Stimulated activated naive B cell treated with anti-CD40 and anti-IgM and Interleukin-4, amounts not matched to agents 10 μg/mL and 1 μg/mL and 100 μg/mL, for 72 hours (primary cell): ENCODE measurements around the gene GNAZ.

ENCODE experiments used
- ATAC-seq, 2 donors: fragments of 150-1000 bp; cut with Tn5 transposase; replicated peaks; 2 replicates each; pipeline ENCODE4 v1.10.0; 2021; ENCODE audit warnings: moderate library complexity in 1 of 2
- DNase-seq: peaks from one replicate; pipeline ENCODE4 v3.0.0; 2021
- H3K27ac Mint-ChIP-seq: one replicate; pipeline ENCODE4 v1.8.0; 2022; ENCODE audit warnings: mild to moderate bottlenecking, mixed read lengths
- H3K27me3 Mint-ChIP-seq, 2 donors: one replicate each; pipeline ENCODE4 v1.8.0; 2022; ENCODE audit warnings: mixed read lengths in 2 of 2
- H3K36me3 Mint-ChIP-seq, 2 donors: one replicate each; pipeline ENCODE4 v1.8.0; 2022; ENCODE audit warnings: mixed read lengths in 2 of 2, mild to moderate bottlenecking in 1 of 2
- H3K4me1 Mint-ChIP-seq, 2 donors: one replicate each; pipeline ENCODE4 v1.8.0; 2022; ENCODE audit warnings: mixed read lengths in 2 of 2, mild to moderate bottlenecking in 1 of 2
- H3K4me3 Mint-ChIP-seq, 2 donors: one replicate each; pipeline ENCODE4 v1.8.0; 2022; ENCODE audit warnings: mild to moderate bottlenecking in 2 of 2, mixed read lengths in 2 of 2, moderate library complexity in 1 of 2
- H3K9me3 Mint-ChIP-seq, 2 donors: one replicate each; pipeline ENCODE4 v1.8.0; 2022; ENCODE audit warnings: mixed read lengths in 2 of 2, mild to moderate bottlenecking in 1 of 2

Gene GNAZ

DNA sequence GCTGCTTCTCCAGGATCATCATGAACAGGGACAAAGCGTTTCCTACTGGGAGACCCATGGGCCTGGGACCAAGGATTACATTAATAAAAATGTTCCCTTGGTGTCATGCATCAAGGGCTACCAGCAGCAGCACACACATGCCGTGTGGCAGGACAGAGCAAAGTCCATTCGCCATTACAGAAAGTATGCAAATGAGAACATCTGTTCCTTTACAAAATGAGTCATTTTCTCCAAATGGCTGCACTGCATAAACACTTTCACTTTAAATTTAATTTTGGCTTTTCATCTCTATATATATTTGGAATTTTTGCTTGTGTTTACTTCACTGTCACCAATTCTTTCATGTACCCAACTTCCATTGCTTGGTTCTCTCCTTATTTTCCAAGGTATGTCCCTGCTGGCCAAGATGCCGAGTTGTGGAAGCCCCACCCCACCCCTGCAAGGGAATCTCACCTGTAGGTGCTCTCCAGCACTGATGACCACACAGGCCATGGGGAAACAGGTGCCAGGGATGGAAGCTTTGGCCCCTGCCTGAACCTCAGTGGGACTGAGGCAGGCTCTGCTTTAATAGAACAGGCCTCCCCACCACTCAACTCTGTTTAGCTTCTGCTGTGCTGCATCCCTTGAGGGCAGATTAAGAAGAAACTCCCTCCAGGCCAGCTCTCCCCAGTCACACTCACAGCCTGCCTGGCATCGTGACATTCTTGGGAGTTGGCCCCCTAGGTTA lies 15.6 kb upstream of the GNAZ start:
- peak; percentile 92 to 93 for ATAC-seq
- Mint-ChIP-seq H3K4me3 (peak overlapping the region; percentile 55 to 65), H3K27ac (peak overlapping the region; percentile 90), H3K9me3 (peaks cover 13% of the 10 kb centered on the region in 2 donors), H3K4me1 (peaks cover 44 to 54% of the 10 kb centered on the region in 2 donors), H3K27me3 (no peaks in the 10 kb centered on the region), H3K36me3 (peaks cover 8 to 11% of the 10 kb centered on the region in 2 donors)
- DNase-seq = no peak

DNA sequence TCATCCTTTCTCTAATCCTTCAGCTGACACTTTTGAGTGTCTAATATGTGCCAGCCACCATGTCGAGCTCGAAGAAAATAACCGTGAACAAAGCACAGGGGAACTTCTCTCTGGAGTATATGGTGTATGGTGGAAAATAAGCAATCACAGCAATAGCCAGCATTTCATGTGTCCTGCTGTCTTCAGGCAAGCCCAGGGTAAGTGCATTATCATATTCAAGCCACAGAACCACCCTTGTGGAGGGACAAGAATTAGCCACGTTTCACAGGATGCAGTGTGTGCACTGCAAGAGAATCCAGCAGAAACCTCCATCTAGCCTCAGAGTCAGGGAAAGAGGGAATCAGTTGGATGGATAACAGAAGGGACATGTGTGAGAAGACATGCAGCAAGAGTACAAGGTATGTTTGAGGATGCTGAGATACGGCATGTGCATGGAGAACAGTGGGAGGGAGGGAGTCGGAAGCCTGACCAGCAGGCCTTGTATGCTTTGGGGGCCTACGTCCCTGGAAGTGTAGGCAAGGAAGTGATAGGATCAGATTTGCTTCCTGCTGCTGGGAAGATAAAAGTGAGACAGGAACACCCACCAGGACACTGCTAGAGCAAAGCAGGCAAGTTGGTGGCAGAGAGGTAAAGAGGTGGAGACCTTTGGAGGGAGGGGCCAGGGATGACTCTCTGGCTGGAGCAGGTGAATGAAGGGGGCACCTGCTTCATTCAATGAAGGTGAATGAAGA lies 14.7 kb upstream of the GNAZ start:
- H3K27ac Mint-ChIP-seq = peak overlapping the region; percentile 20
- DNase-seq = no peak
- ATAC-seq = no peak
- H3K27me3 Mint-ChIP-seq = no peaks in the 10 kb centered on the region
- peaks cover 39 to 45% of the 10 kb centered on the region in 2 donors for H3K4me1 Mint-ChIP-seq
- H3K4me3 Mint-ChIP-seq = no peak overlapping the region
- peaks cover 13% of the 10 kb centered on the region in 2 donors for H3K9me3 Mint-ChIP-seq
- peaks cover 8 to 11% of the 10 kb centered on the region in 2 donors for H3K36me3 Mint-ChIP-seq

DNA sequence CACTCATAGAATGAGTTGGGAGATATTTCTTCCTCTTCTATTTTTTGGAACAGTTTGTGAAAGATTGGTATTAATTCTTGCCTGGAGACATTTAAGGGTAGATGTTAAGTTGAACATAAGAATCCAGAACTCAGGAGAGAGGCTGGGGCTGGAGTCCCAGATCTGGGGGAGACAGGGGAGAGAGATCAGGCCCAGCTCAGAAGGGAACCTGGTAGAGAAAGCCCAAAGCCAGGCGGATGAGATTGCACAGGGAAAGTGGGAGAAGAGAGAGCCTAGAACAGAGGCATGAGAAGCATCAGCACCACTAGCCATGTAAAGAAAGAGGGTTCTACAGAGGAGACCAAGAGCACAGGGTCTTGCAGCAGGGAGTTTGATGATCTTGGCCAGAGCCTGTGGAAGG lies 13.0 kb upstream of the GNAZ start:
- H3K9me3 Mint-ChIP-seq = peaks cover 13% of the 10 kb centered on the region in 2 donors
- peaks cover 38 to 39% of the 10 kb centered on the region in 2 donors for H3K4me1 Mint-ChIP-seq
- no peak for DNase-seq
- peaks cover 8 to 11% of the 10 kb centered on the region in 2 donors for H3K36me3 Mint-ChIP-seq
- peak overlapping the region; percentile 66 for H3K27ac Mint-ChIP-seq
- no peaks in the 10 kb centered on the region for H3K27me3 Mint-ChIP-seq
- ATAC-seq = no peak
- H3K4me3 Mint-ChIP-seq = no peak overlapping the region

DNA sequence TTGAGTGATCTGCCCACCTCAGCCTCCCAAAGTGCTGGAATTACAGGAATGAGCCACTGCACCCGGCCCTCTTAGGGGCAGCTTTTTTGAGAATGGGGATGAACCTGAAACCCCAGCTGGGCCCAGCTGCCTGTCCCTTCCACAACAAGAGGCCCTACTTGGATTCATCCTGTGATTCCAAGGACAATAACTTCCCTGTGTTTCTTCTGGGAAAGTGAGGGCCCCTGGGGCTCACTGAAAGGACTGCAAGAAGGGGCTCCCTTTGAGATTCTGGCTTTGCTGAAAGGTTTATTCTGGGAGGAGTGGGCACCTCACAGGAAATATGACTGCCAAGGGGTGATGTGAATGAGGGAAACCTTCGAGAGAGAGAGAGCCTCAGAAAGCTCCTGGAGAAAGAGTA lies 12.3 kb upstream of the GNAZ start:
- peaks cover 38 to 39% of the 10 kb centered on the region in 2 donors for H3K4me1 Mint-ChIP-seq
- H3K4me3 Mint-ChIP-seq = no peak overlapping the region
- peak overlapping the region; percentile 56 for H3K27ac Mint-ChIP-seq
- no peaks in the 10 kb centered on the region for H3K27me3 Mint-ChIP-seq
- peaks cover 13% of the 10 kb centered on the region in 2 donors for H3K9me3 Mint-ChIP-seq
- ATAC-seq (no peak), DNase-seq (no peak)
- H3K36me3 Mint-ChIP-seq = peaks cover 8 to 11% of the 10 kb centered on the region in 2 donors

DNA sequence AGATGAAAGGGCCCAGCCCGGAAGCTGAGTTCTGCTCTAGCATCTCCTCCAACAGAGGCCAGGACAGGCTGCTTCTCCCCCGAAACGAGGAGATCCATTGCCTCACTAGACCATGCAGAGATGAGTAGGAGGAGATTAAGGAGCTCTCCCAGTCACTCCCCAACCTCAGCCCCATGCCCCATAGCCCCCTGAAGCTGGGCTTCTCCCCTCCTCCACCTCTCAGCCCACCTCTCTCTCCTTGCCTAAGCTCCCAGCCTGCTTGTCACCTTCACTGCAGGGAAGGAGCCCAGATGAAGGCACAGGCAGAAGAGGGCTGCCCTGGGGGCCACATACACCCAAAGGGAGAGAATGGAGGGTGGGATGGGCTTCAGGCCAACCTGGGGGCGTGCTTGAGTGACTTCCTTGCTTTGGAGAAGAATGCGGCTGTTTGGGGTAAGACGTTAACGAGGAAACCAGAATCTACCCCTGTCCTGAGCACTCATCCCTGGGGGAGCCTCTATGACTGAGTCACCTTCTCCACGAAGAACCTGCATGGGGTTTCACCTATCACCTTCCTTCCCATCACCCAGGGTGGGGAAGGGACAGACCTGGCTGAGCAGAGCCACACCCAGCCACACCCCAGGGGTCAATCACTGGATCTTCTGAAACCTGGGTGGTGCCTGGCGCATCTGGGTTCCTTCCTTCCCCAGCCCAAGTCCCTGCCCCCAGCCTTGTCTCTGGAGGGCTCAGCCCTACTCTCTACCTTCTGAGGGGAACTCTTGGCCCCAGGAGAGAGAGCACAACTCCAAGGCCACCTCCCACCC lies 11.6 kb upstream of the GNAZ start:
- peak overlapping the region; percentile 56 for H3K27ac Mint-ChIP-seq
- no peak overlapping the region for H3K4me3 Mint-ChIP-seq

DNA sequence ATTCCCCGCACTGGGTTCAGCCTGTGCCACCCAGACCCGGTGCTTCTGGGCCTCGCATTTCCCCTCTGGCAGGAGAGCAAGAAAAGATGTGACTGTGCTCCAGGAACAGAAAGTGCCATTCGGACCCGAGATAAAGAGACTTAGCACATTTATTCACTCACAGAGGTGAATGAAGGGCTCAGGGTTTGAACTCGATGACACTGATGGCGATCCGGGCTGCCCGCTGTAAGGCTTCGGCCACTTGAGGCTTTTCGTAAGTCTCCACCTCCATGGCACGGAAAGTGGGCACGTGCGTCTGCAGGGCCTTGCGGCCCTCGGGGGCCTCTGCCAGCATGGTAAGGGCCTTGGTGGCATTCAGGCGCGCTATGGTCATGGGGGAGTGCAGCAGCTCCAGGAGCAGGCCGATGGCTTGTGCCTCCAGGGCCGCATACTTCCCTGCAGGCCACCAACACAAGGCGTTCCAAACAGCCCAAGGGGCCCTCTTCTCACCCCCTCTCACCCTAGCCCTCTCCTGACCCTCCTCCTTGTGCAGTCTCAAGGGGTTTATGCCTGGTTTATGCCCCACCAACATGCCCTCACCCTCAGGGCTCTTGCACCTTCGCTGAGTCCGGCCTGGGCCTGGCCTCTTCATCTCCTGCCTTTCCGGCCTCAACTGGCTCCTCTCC lies 10.9 kb upstream of the GNAZ start:
- Mint-ChIP-seq H3K9me3 (peaks cover 10 to 11% of the 10 kb centered on the region in 2 donors), H3K27me3 (no peaks in the 10 kb centered on the region), H3K27ac (no peak overlapping the region), H3K4me1 (peaks cover 31 to 33% of the 10 kb centered on the region in 2 donors), H3K36me3 (peaks cover 7 to 11% of the 10 kb centered on the region in 2 donors), H3K4me3 (no peak overlapping the region)
- ATAC-seq = no peak
- no peak for DNase-seq

More for the DNA sequence above, 11.6 kb upstream of the GNAZ start:
- DNase-seq (no peak), ATAC-seq (peak; percentile 20 to 24)
- H3K36me3 Mint-ChIP-seq = peaks cover 8 to 11% of the 10 kb centered on the region in 2 donors
- H3K4me1 Mint-ChIP-seq = peaks cover 36 to 39% of the 10 kb centered on the region in 2 donors
- H3K27me3 Mint-ChIP-seq = no peaks in the 10 kb centered on the region
- H3K9me3 Mint-ChIP-seq = peaks cover 13% of the 10 kb centered on the region in 2 donors

DNA sequence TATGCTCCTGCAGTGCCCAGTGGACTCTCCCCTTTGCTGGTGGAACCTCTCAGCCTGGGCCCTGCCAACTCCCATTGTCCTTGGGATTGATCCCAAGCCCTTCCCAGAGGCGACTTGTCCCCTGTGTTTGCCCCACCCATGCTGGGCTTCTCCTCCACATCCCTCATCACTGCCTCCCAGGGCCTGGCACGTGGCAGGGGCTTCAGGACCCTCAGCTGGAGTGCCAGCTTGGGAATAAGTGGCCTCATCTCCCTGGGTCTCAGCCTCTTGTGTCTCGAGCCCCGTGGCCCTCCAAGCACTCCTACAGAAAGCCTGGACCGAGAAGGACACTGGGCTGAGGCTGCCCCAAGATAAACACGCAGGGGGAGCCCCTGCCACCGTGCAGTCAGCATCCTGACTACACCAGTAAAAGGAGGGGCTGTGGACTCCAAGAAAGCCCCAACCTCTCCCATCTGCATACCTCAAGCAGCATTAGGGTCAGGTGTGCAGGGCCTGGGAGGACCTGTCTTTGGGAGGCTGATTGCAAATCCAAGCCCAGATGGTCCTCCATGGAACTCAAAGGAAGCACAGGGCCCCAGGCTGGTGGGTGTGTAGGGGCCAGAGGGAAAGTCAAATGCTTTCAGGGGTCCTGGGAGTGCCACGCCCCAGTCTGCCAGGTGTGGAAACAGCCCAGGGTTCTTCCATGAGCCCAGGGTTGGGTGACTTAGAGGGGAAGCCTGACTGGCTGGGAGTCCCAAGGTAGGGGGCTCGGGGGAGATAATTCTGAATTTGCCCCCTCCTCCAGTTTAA lies 9.5 kb upstream of the GNAZ start:
- peak overlapping the region; percentile 69 for H3K27ac Mint-ChIP-seq
- H3K9me3 Mint-ChIP-seq = peaks cover 8% of the 10 kb centered on the region in 2 donors
- no peaks in the 10 kb centered on the region for H3K27me3 Mint-ChIP-seq
- peaks cover 7 to 8% of the 10 kb centered on the region in 2 donors for H3K36me3 Mint-ChIP-seq
- no peak overlapping the region for H3K4me3 Mint-ChIP-seq
- ATAC-seq (no peak), DNase-seq (no peak)
- peaks cover 19% of the 10 kb centered on the region in 2 donors for H3K4me1 Mint-ChIP-seq

DNA sequence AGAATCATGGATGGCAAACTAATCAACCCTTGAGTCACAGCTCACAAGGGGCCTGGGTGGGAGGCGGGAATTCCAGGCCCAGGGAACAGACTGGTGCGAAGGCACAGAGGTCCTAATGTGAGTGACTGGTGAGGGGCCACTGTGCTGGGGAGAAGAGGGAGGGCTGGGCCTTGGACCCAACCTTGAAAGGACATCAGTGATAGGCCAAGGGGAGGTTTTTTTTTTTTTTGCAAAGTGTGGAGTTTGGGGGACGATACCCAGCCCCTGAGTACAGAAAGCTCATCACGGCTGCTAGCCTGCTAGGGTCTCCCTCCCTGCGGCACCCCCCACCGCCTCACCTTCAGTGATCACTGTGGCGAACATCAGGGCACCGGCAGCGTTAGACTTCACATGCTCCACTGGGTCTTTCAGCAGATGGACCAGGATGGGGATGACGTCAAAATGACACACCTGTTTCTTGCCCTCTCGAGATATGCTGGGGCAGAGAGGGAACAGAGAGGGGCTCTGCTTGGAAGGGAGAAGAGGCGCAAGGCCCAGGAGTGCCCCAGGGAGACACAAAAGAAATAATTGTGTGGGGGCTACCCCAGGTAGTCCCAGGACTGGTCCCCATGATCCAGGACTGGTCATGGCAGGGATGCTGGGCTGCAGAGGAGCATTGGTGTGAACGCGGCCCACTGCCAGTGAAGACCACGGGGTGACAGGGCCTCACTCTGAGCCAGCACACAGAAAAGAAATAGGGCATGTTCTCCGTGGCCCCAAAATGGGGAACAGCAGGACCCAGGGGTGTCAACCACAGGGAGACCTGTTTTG lies 8.6 kb upstream of the GNAZ start:
- DNase-seq (no peak), ATAC-seq (no peak)
- Mint-ChIP-seq H3K4me3 (no peak overlapping the region), H3K9me3 (peaks cover 6 to 7% of the 10 kb centered on the region in 2 donors), H3K27me3 (no peaks in the 10 kb centered on the region), H3K36me3 (peaks cover 6 to 7% of the 10 kb centered on the region in 2 donors), H3K27ac (no peak overlapping the region), H3K4me1 (peaks cover 17 to 19% of the 10 kb centered on the region in 2 donors)

DNA sequence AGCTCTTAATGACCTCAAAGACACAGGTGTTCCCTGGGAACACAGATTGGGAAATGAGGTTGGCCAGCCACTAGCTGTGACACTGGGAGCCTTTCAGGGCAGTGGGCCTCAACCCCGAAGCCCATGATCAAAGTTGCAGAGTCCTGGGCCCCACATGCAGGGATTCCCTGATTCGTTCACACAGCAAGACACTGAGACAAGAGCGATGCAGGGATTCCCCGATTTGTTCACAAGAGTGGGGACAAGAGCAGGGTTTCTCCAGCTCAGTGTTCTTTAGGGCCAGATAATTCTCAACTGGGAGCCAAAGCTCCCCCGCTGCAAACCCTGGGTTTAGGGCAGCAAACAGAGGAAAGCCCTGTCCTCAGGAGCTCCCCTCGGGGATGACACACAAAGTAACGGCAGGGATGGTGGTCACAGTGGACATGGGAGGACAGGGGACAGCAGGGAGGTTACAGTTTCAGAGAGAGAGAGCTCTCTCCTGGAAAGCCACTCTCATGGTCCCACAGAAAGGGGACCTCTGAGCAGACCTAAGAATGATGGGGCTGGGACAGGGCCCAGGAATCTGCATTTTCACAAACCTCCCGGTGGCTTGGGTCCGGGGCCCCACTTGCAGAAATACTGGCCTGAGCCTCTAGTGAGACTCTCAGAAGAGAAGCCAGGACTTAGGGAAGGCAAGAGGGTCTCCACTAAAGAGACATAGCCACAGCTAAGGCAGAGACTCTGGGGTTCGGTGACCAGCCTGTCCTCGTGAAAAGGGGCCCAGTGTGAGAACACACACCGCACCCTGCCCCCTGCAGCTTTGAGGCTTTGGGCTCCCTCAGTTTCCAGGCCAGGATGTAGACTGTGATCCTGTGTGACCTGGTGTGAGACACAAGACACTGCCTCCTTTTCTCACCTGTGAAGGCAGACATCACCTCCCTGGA lies 7.4 kb upstream of the GNAZ start:
- ATAC-seq = no peak
- H3K27ac Mint-ChIP-seq = no peak overlapping the region
- no peak for DNase-seq

DNA sequence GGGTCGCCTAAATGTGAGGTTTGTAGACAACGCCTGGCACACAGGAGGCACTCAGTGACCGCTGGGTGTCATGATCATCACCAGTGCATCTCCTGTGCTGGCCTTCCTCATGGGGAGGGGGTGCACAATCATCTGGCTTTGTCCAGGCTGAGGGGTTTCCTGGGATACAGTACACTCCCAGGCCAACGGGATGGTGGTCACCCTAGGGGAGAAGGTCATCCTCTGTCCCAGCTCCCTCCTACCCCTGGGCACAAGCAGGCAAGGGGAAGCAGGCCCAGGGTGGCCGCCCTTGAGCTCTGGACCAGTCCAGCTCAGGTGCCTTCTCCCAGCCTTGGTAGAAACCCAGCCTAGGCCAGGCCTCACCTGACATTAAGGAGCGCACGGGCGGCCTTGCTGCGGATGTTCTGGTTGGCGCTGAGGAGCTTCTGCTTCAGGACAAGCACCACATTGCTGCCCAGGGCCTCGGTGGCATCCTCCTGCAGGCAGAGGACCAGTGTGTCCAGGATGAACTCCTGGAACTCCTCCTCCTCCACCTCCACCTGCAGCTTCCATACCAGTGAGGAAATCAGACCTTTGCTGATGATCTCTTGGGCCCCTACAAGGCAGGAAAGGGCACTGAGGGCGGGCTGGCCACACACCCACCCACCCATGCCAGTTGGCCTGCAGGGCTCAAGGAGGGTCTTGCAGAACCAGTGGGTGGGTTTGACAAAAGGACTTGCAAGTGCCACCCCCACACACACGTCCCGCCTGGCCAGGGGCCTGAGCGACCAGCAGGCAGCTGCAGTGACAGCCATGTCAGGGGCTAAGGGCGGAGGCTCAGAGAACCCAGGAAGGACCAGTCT lies 6.6 kb upstream of the GNAZ start:
- no peaks in the 10 kb centered on the region for H3K36me3 Mint-ChIP-seq
- H3K4me1 Mint-ChIP-seq = peaks cover 20 to 21% of the 10 kb centered on the region in 2 donors
- ATAC-seq (no peak), DNase-seq (no peak)
- H3K9me3 Mint-ChIP-seq = no peaks in the 10 kb centered on the region
- H3K4me3 Mint-ChIP-seq = no peak overlapping the region
- no peaks in the 10 kb centered on the region for H3K27me3 Mint-ChIP-seq
- no peak overlapping the region for H3K27ac Mint-ChIP-seq

More for the DNA sequence above, 7.4 kb upstream of the GNAZ start:
- H3K9me3 Mint-ChIP-seq = no peaks in the 10 kb centered on the region
- H3K36me3 Mint-ChIP-seq = no peaks in the 10 kb centered on the region
- no peak overlapping the region for H3K4me3 Mint-ChIP-seq
- H3K4me1 Mint-ChIP-seq = peaks cover 19 to 20% of the 10 kb centered on the region in 2 donors
- H3K27me3 Mint-ChIP-seq = no peaks in the 10 kb centered on the region

DNA sequence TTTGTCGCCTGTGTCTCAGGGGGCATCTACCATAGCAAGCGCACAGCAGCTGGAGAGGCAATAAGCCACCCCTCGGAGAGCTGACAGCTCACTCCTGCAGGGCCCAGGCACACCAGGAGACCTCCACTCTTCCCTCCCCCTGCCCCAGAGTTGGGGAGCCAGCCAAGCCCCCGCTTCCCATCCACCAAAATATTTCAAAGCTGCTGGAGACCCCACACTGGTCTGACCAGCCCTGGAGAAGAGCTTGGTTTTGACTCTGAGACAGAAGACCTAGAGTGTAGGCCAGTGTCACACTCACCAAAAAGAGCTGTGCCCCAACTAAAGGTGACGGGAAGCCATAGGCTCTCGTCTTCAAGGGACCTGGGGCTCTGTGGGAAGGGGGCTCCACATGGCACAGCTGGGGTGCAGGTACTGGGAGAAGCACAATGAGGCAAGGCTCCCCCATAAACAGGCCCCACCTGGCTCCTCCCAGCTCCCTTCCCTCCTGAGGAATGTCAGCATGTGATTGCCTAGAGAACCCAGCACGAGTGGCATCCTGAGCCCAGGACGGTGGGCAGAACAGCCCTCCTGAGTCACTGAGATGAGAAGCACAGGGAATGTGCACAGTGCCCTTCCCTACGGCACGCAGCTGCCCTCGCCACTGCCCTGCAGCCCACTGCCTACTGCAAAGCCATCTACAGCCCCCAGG lies 5.8 kb upstream of the GNAZ start:
- no peaks in the 10 kb centered on the region for H3K36me3 Mint-ChIP-seq
- DNase-seq = no peak
- no peak overlapping the region for H3K4me3 Mint-ChIP-seq
- no peak overlapping the region for H3K27ac Mint-ChIP-seq
- ATAC-seq = peak in 1 of 2 donors; percentile 18
- no peaks in the 10 kb centered on the region for H3K9me3 Mint-ChIP-seq
- peaks cover 17% of the 10 kb centered on the region in 2 donors for H3K4me1 Mint-ChIP-seq
- H3K27me3 Mint-ChIP-seq = no peaks in the 10 kb centered on the region
